Trophoblast cell (in vitro differentiated cells and primary cell): ENCODE results near the gene AKAP6.

ENCODE experiments used
- DNase-seq, 2 donors: peaks; one replicate each; pipeline ENCODE4 v3.0.0-alpha.2; 2016
- H2AFZ ChIP-seq: 2 replicates; pipeline ENCODE4 v1.6.1; 2013; ENCODE audit warnings: low read length, moderate library complexity, mild to moderate bottlenecking; ENCODE audit not compliant: insufficient read depth, poor library complexity
- H2AK5ac ChIP-seq: 2 replicates; pipeline ENCODE4 v1.6.1; 2013; ENCODE audit warnings: mild to moderate bottlenecking, low read length
- H2BK120ac ChIP-seq: 2 replicates; pipeline ENCODE4 v1.6.1; 2013; ENCODE audit warnings: low read length, mild to moderate bottlenecking, moderate library complexity; ENCODE audit not compliant: insufficient read depth, poor library complexity
- H2BK12ac ChIP-seq: 2 replicates; pipeline ENCODE4 v1.6.1; 2013; ENCODE audit warnings: mild to moderate bottlenecking, low read length, moderate library complexity
- H2BK5ac ChIP-seq: 2 replicates; pipeline ENCODE4 v1.6.1; 2013; ENCODE audit warnings: low read length, low read depth, moderate library complexity, mild to moderate bottlenecking; ENCODE audit not compliant: poor library complexity
- H3K14ac ChIP-seq: 2 replicates; pipeline ENCODE4 v1.6.1; 2013; ENCODE audit warnings: mild to moderate bottlenecking, low read length
- H3K18ac ChIP-seq: 2 replicates; pipeline ENCODE4 v1.6.1; 2013; ENCODE audit warnings: mild to moderate bottlenecking, low read length
- H3K23ac ChIP-seq: 2 replicates; pipeline ENCODE4 v1.6.1; 2013; ENCODE audit warnings: low read length
- H3K27ac ChIP-seq: 2 replicates; pipeline ENCODE4 v1.5.1; 2013; ENCODE audit warnings: low read depth, mild to moderate bottlenecking, inconsistent platforms, low read length, moderate library complexity
- H3K27me3 ChIP-seq: 2 replicates; pipeline ENCODE4 v1.6.1; 2013; ENCODE audit warnings: inconsistent platforms, mild to moderate bottlenecking, low read length, moderate library complexity; ENCODE audit not compliant: insufficient read depth
- H3K36me3 ChIP-seq, 2 experiments: 1 replicate in 1 of 2; 2 replicates in 1 of 2; pipeline ENCODE4 v1.6.1; 2013; ENCODE audit warnings: low read length in 2 of 2, mild to moderate bottlenecking in 2 of 2, moderate library complexity in 1 of 2; ENCODE audit not compliant: insufficient read depth in 2 of 2, control insufficient read depth in 1 of 2
- H3K4ac ChIP-seq: 2 replicates; pipeline ENCODE4 v1.6.1; 2013; ENCODE audit warnings: low read depth, mild to moderate bottlenecking, low read length, moderate library complexity
- H3K4me1 ChIP-seq, 2 experiments: 1 replicate in 1 of 2; 2 replicates in 1 of 2; pipeline ENCODE4 v1.6.1; 2013; ENCODE audit warnings: low read length in 2 of 2, mild to moderate bottlenecking in 2 of 2, moderate library complexity in 1 of 2; ENCODE audit not compliant: insufficient read depth in 2 of 2, control insufficient read depth in 1 of 2
- H3K4me2 ChIP-seq: 2 replicates; pipeline ENCODE4 v1.6.1; 2013; ENCODE audit warnings: inconsistent platforms, mild to moderate bottlenecking, low read length, moderate library complexity
- H3K4me3 ChIP-seq: 2 replicates; pipeline ENCODE4 v1.5.1; 2013; ENCODE audit warnings: mild to moderate bottlenecking, low read depth, low read length, inconsistent platforms
- H3K79me1 ChIP-seq: one replicate; pipeline ENCODE4 v1.6.1; 2013; ENCODE audit warnings: low read length
- H3K79me2 ChIP-seq: 2 replicates; pipeline ENCODE4 v1.6.1; 2013; ENCODE audit warnings: low read length, mild to moderate bottlenecking; ENCODE audit not compliant: control insufficient read depth, insufficient read depth, poor library complexity
- H3K9ac ChIP-seq: 2 replicates; pipeline ENCODE4 v1.6.1; 2013; ENCODE audit warnings: mild to moderate bottlenecking, low read length
- H3K9me3 ChIP-seq: 2 replicates; pipeline ENCODE4 v1.6.1; 2013; ENCODE audit warnings: low read depth, mild to moderate bottlenecking, control low read depth, inconsistent platforms, low read length; ENCODE audit not compliant: insufficient read depth
- H4K12ac ChIP-seq: 2 replicates; pipeline ENCODE4 v1.6.1; 2013; ENCODE audit warnings: low read depth, mild to moderate bottlenecking, low read length, moderate library complexity
- H4K8ac ChIP-seq: 2 replicates; pipeline ENCODE4 v1.6.1; 2013; ENCODE audit warnings: low read depth, mild to moderate bottlenecking, low read length, moderate library complexity
- H4K91ac ChIP-seq: one replicate; pipeline ENCODE4 v1.6.1; 2013; ENCODE audit warnings: low read depth, mild to moderate bottlenecking, low read length, moderate library complexity
- WGBS: extraction: QIAGEN DNeasy Blood & Tissue Kit; methylation state at CpG from one replicate; pipeline ENCODE4 v1.1.7; 2013; ENCODE audit warnings: missing lambda C conversion rate; ENCODE audit not compliant: insufficient read length, insufficient coverage; ENCODE audit errors: extremely low coverage; 5-methylcytosine and 5-hydroxymethylcytosine counted together

Gene AKAP6

GRCh38 chr14:32706721-32707519 is 377.8 kb downstream of the AKAP6 start:
- no peaks in the 10 kb centered on the region for H3K9me3 ChIP-seq

GRCh38 chr14:32707742-32708500 is 378.8 kb downstream of the AKAP6 start:
- Histone ChIP-seq H4K91ac (no peak overlapping the region), H4K12ac (no peak overlapping the region), H3K27ac (no peak overlapping the region), H2AK5ac (no peak overlapping the region), H2BK5ac (no peak overlapping the region), H2AFZ (no peak overlapping the region), H2BK120ac (no peak overlapping the region), H3K4ac (no peak overlapping the region), H2BK12ac (no peak overlapping the region), H3K27me3 (no peaks in the 10 kb centered on the region), H3K4me2 (no peak overlapping the region), H3K79me2 (no peaks in the 10 kb centered on the region), H3K4me1 (no peaks in the 10 kb centered on the region), H3K23ac (no peak overlapping the region), H3K18ac (no peak overlapping the region), H4K8ac (no peak overlapping the region), H3K9me3 (no peaks in the 10 kb centered on the region), H3K9ac (no peak overlapping the region), H3K79me1 (no peaks in the 10 kb centered on the region), H3K4me3 (no peak overlapping the region), H3K36me3 (no peaks in the 10 kb centered on the region), H3K14ac (no peak overlapping the region)
- DNase-seq: no peak
- WGBS: no CpG with 5 or more reads among the region's 5 CpGs

More at GRCh38 chr14:32706721-32707519, 377.8 kb downstream of the AKAP6 start:
- Histone ChIP-seq H3K23ac (no peak overlapping the region), H3K9ac (no peak overlapping the region), H3K4me1 (peaks cover 2 to 4% of the 10 kb centered on the region in 2 experiments), H2BK120ac (no peak overlapping the region), H3K79me1 (no peaks in the 10 kb centered on the region), H3K27ac (no peak overlapping the region), H4K12ac (no peak overlapping the region), H2BK12ac (no peak overlapping the region), H3K4me3 (no peak overlapping the region), H3K18ac (no peak overlapping the region), H3K36me3 (no peaks in the 10 kb centered on the region), H4K8ac (no peak overlapping the region), H3K27me3 (no peaks in the 10 kb centered on the region), H3K79me2 (no peaks in the 10 kb centered on the region), H2AFZ (no peak overlapping the region), H3K14ac (no peak overlapping the region), H3K4ac (no peak overlapping the region), H2BK5ac (no peak overlapping the region), H2AK5ac (no peak overlapping the region), H4K91ac (no peak overlapping the region), H3K4me2 (no peak overlapping the region)
- WGBS: no CpG with 5 or more reads among the region's 1 CpG
- DNase-seq: no peak

- no peak overlapping the region for H2AK5ac ChIP-seq
- no peaks in the 10 kb centered on the region for H3K79me2 ChIP-seq
- H3K27ac ChIP-seq: no peak overlapping the region
- no peaks in the 10 kb centered on the region for H3K36me3 ChIP-seq
- H3K4me3 ChIP-seq: no peak overlapping the region
- no peak overlapping the region for H2BK120ac ChIP-seq
- no peak overlapping the region for H3K9ac ChIP-seq
- no peak overlapping the region for H3K18ac ChIP-seq
- no CpG with 5 or more reads among the region's 4 CpGs for WGBS
- no peak overlapping the region for H3K14ac ChIP-seq
- H4K91ac ChIP-seq: no peak overlapping the region
- no peak overlapping the region for H3K4me2 ChIP-seq
- no peak overlapping the region for H2AFZ ChIP-seq
- no peaks in the 10 kb centered on the region for H3K27me3 ChIP-seq
- no peaks in the 10 kb centered on the region for H3K4me1 ChIP-seq
- H3K9me3 ChIP-seq: no peaks in the 10 kb centered on the region
- peak in 1 of 2 donors; percentile 25 for DNase-seq
- no peak overlapping the region for H4K8ac ChIP-seq
- no peaks in the 10 kb centered on the region for H3K79me1 ChIP-seq
- no peak overlapping the region for H2BK12ac ChIP-seq
- no peak overlapping the region for H3K23ac ChIP-seq
- H3K4ac ChIP-seq: no peak overlapping the region
- no peak overlapping the region for H2BK5ac ChIP-seq
- H4K12ac ChIP-seq: no peak overlapping the region
Observed at GRCh38 chr14:32709027-32709426, 379.9 kb downstream of the AKAP6 start.

- Histone ChIP-seq H3K4me2 (no peak overlapping the region), H2BK5ac (no peak overlapping the region), H2BK120ac (no peak overlapping the region), H2AK5ac (no peak overlapping the region), H2AFZ (no peak overlapping the region), H3K36me3 (no peaks in the 10 kb centered on the region), H3K79me2 (no peaks in the 10 kb centered on the region), H3K4ac (no peak overlapping the region), H3K4me3 (no peak overlapping the region), H3K4me1 (no peaks in the 10 kb centered on the region), H3K23ac (no peak overlapping the region), H3K9me3 (no peaks in the 10 kb centered on the region), H3K27ac (no peak overlapping the region), H4K91ac (no peak overlapping the region), H3K14ac (no peak overlapping the region), H3K18ac (no peak overlapping the region), H2BK12ac (no peak overlapping the region), H4K8ac (no peak overlapping the region), H3K9ac (no peak overlapping the region), H4K12ac (no peak overlapping the region), H3K79me1 (no peaks in the 10 kb centered on the region), H3K27me3 (no peaks in the 10 kb centered on the region)
- DNase-seq: peak in 1 of 2 donors; percentile 66
- WGBS: no CpG with 5 or more reads among the region's 7 CpGs
Observed at GRCh38 chr14:32710231-32710671, 381.2 kb downstream of the AKAP6 start.
